Hematopoietic multipotent progenitor cell treated with erythropoietin and hydrocortisone succinate and interleukin-3 and kit ligand, for 15 days (in vitro differentiated cells): ENCODE measurements around the gene URAD.
"Not testable (repeated sequence)": the region's sequence is repeated elsewhere in the genome, so short reads cannot be mapped to it uniquely, and the experiment has no call there.

Experiments used
- DNase-seq: peaks from one replicate; pipeline ENCODE4 v3.0.0-alpha.2; 2015; ENCODE audit warnings: low spot score

Gene URAD

DNA sequence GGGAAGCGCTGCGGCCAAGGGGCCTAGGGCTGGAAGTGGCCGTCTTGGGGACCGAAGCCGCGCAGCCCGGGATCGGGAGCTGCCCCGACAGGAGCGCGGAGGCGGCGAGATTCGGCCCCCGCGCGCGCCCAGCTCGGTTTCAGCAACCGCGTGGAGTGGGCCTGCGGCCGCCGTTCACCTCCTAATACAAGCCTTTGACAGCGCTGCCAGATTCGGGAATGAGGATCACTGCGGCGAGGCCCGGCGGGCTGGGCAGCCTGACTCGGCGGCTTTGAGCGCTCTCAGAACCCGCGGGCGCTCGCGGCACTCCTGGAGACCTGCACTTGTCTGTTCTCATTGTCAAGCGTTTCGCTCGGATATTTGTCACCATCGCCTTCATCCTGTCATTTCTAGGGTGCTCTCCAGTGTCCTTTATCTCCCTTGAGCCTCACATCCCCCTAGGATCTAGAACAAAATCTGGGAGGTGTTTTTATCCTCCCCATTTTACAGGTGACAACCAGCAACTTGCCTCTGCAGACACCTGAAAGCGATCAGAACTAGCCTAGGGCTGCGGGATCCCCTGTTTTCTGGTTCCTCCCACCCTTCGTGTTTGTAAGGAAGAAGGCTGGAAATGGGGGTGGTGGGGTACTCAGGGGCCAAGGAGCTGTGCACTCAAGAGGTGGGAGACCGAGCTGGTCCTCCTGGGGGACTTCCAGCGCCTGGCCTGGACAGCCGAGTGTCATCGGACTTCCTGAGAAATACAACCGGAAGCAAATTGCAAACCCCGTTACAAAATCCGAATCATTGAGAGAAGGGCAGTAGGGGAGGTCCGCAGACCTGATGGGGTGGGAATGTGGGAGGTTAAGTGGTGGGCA lies 17.9 kb downstream of the URAD start:
- DNase-seq, result no peak

DNA sequence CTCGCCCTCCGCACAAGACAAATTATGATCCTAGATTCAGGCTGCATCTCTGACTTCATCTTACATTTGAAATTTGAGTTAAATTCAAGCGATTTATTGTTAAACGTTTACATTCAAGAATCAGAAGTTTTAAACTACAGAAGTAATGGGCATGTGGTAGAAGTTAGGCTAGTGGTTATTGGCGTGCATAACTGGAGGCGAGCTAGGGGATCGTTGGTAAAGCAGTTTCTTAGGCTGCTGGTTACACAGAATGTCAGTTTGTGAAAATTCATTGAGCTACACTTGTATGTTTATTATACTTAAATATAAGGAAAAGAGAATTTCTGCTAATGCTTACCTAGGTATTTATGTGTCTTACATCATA lies 18.6 kb downstream of the URAD start:
- no peak for DNase-seq

DNA sequence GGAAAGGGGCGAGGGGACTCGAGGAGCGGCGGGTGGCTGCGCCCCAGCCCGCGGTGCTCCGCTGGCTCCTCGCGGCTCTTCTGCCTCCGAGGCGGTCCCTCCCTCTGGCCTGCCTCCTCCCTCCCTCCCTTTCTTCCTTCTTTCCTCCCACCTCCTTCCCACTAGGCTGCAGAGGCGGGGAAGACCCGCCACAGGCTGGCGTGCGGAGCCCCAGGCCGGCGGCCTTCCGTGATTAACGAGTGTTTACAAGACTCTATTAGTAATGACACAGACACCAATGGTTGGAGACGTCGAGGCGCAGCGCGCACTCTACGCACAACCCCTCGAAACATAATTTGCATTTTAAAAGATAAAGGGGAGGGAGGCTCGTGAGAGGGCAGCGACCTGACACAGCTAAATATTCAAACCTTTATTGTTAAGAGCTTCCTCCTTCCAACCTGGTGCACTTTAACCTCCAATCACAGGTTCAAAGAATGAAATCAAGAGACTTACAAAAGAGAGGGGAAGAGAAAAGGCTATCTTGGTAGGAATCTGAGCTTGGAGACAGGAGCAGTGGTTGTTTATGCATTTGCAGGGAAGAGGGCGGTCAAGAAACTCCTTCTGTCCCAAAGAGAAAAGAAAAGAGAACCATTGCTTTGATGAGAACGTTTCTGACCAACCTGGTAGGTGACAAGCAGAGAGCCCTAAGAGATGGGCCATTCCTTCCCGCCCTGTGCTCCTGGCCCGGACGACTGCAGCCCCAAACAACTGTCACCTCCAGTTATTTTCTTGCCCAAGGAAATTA lies 19.2 kb downstream of the URAD start, which contains the start of gene CDX2:
CDX2 (minus strand) TSS at position 234 of the 784 bp plus-strand sequence. CDS start 309 bp downstream, outside the sequence.
- DNase-seq, result no peak

DNA sequence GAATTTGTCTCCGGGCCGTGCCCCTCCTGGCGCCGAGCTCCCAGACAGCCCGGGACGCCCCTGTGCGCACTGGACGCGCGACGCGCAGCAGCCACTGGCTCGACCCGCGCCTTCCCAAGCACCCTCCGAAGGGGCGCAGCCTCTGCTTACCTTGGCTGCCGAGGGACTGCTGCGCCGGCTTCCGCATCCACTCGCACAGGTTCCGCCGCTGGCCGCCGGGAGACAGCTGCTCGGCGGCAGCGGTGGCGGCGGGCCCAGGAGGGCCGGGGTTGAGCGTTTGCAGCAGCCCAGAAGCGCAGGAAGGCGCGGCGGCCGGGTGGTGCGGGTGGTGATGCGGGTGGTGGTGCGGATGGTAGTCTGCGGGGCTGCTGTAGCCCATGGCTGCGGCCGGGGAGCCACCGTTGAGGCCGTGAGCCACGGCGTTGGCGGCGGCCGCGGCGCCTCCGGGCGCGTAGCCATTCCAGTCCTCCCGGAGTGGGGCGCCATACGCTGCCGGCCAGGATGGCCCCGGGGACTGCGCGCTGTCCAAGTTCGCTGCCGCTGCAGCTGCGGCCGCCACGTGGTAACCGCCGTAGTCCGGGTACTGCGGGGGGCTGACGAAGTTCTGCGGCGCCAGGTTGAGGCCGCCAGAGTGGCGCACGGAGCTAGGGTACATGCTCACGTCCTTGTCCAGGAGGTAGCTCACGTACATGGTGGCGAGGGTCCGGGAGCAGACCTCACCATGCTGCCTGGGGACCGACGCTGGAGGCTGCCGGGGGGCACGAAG lies 20.0 kb downstream of the URAD start:
- no peak for DNase-seq

DNA sequence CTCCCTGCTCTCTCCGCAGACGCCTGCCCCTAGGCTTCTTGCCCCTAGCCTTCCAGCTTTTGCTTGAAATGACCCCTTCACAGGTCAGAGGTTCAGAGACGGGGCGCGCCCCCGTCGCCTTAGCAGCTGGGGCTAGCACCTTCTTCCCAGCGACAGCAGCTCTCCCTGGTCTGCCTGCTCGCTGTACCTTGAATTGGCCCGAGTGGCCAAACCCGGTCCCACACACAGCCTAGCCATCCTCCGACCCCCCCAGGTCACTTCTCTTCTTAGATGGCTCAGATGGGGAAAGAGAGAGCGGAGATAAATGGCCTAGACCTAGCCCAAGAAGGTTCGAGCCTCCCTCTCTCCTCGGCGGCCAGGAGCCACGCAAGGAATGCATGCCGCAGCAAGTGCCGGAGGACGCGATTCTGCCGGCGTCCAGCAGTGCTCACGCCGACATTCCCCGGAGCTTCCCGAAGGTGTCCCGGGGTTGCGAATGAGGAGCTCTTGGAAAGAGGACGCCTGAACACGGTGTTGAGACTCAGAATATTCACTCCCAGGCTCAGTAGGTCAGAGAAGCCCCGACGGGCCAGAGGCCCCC lies 20.7 kb downstream of the URAD start:
- no peak for DNase-seq

DNA sequence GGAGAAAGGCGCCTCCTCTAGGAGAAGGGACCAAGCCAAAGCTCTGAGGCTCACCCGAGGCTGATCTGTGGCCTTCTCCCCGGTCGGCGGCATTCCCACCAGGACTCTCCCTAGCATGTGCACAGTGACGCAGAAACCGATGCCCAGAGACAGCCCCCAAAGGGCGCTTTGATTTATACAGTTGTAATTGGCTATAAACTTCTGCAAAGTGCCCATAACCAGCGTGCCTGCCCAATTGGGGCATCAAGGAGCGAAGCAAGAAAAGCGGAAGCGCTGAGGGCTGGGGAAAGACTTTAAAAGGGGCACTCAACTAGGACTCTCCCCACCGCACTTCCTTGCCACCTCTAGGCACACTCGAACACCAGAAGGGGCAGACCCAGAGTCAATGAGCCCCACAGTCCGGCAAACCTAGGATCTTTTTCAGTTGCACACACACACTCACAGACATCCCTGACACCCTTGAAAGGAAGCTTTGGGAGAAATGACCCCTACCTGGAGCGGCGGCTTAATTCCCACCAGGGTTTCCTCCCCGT lies 21.2 kb downstream of the URAD start:
- DNase-seq, result no peak

DNA sequence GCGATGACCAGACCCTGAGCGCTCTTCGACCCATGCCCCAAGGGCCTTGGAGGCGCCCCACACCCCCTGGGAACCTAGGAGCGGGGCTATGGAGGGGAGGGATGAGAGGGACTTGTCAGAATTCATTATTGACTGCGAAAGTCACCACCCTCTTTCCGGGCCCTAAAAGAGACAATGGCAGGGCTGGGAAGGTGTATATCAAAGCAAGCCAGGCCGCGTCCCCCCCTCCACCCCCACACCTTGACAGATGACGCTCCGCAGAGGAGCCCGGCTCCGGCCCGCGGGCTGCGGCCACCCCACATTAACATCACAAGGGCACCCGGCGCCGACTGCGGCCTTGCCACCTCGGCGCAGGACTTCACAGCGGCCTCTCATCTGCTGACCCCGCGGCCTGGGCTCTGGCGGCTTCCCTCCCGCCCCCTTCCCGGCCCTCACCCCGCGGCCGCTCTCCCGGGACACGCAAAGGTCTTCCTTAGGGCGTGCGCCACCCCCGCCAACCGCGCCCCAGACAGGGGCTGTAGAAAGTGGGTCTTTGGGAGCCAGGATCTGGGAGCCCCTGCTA lies 21.8 kb downstream of the URAD start:
- DNase-seq, result no peak

DNA sequence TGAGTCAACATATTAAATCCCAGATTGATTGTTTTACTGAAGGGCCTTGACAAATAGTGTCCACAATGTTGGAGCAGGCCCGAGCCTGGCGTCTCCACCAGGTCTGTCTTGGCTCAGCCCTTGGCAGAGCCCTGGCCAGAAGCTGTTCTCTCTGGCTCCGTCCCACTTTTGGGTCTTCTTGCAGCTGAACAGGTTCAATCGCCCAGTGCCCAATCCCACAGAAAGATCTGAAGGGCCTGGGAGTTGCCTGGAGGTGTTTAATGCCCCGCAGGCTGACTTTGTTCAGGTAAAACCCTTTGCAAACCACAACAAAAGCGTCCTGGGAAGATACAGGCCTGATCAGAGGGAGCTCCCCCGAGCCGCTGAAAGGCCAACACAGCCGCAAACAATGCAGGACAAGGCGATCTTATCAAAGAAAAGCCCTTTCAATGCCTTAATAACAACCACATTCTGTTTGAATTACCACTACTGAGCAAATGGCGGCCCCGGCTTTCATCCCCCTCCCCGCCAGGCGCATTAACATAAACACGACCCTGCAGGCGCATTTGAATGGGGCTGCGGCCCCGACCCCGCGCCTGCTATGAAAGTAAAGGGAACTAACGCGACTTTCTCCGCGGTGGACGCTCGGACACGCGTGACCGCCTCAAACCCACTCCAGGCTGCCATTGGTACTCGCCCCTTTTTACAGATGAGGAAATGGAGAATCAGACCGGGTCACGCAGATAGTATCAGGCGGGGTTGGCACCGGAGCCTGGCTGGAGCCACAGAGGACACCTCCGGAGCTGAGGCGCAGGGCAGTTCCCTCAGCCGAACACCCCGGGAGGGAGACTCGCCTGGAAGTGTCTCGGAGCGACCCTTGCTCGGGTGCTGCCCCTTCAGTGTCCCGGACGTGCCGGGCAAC lies 22.5 kb downstream of the URAD start:
- no peak for DNase-seq

DNA sequence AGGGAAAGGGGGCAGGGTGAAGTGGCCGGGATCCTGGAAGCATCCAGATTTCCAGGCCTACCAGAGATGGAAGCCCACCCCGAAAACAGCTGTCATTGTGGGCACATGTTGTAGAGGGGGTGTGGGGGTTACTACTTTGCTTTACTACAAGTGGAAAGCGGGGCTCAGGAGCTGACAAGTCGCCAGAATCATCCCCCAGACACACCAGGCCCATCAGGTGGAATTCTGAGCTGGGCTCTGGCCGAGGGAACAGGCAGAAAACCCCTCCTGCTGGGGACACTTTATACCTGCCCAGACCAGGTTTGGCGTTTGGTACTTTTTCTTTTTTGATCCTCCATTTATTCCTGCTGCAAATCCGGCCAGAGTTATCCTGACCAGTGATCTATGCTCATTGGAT lies 23.2 kb downstream of the URAD start:
- no peak for DNase-seq

DNA sequence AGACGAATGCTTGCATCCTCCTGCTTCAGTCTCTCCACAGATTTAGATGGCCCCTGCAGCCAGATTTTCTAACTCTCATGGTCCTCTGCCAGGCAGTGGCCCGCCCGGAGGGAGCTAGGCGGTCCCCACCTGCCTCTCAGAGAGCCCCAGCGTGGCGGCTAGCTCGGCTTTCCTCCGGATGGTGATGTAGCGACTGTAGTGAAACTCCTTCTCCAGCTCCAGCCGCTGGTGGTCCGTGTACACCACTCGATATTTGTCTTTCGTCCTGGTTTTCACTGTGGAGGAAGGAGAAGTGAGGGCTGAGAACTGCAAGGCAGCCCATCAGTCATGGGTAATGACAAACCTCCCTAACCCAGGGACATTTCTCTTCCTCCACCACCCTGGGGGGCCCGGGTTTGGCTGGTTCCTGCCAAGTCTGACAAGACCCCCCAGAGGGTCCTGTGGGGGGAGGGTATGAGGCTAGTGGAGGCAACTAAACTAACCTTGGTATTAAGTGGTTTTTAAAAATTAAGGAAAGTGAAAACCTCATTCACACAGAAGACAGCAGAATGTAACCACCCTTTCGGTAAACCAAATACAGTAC lies 23.7 kb downstream of the URAD start:
- no peak for DNase-seq

DNA sequence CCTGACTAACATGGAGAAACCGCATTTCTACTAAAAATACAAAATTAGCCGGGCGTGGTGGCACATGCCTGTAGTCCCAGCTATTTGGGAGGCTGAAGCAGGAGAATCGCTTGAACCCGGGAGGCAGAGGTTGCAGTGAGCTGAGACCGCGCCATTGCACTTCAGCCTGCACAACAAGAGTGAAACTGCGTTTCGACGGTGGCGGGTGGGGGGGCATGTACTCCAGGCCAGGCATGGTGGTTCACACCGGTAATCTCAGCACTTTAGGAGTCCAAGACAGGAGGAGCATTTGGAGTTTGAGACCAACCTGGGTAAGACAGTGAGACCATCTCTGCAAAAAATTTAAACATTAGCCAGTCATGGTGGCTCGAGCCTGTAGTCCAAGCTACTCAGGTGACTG lies 24.3 kb downstream of the URAD start:
- DNase-seq, result not testable (repeated sequence)

DNA sequence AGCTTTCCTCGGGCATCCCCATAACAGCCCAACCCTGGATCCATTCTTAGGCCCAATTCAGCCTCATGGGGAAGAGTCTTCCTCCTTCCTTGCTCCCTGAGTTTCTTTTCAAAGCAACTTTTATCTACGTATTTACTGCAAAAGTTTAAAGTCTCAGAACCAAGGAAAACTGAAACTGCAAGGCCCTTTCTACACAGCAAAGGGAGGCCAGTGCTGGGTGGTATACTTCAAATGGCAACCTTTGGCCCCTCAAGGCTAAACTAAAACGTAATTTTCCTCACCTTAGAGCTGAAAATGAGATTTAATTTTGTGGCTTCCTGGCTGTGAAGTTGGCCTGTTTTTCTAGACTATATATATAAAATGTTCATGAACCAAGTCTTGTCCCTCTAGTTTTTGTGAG lies 25.0 kb downstream of the URAD start:
- no peak for DNase-seq

DNA sequence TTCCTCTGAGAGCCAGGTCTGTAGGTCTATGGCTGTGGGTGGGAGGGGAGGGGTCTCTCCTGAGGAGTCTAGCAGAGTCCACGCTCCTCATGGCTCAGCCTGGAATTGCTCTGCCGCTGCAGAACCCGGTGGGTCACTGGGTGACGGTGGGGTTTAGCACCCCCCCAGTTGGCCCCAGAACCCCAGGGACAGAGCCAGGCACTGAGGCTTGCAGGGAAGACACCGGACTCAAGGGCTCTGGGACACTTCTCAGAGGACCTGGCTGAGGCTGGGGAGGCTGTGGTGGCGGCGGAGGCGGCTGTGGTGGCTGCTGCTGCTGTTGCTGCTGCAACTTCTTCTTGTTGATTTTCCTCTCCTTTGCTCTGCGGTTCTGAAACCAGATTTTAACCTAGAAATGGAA lies 25.5 kb downstream of the URAD start:
- DNase-seq, result no peak

DNA sequence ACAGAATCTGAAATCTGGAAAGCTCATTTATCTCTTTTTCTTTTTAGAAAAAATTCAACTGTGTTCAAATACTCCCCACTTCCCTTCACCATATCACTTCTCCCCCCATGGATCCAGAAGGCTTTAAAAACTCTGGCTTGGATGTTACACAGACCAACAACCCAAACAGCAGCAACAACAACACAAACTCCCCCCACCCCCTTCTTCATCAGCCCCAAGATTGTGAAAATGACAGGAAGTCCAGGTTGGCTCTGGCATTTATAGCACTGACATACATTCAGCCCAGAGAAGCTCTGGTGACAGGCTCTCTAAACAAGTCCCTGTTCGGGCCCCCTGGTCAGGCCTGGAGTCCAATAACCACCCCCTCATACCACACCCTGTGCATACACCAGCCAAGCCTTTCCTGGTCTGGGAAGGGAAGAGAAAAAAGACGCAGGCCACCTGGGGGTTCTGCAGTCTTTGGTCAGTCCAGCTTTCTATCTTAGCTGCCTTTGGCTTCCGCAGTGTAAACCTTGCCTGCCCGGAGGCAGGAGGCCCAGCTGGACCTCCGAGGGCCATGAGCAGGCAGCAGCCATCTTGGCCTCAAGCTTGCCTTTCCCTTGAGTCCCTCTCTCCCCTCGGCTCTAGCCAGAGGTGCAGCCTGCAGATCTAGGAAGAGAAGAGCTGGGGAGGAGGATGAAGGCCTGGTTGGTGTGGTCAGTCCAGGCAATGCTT lies 26.2 kb downstream of the URAD start:
- DNase-seq, result no peak

DNA sequence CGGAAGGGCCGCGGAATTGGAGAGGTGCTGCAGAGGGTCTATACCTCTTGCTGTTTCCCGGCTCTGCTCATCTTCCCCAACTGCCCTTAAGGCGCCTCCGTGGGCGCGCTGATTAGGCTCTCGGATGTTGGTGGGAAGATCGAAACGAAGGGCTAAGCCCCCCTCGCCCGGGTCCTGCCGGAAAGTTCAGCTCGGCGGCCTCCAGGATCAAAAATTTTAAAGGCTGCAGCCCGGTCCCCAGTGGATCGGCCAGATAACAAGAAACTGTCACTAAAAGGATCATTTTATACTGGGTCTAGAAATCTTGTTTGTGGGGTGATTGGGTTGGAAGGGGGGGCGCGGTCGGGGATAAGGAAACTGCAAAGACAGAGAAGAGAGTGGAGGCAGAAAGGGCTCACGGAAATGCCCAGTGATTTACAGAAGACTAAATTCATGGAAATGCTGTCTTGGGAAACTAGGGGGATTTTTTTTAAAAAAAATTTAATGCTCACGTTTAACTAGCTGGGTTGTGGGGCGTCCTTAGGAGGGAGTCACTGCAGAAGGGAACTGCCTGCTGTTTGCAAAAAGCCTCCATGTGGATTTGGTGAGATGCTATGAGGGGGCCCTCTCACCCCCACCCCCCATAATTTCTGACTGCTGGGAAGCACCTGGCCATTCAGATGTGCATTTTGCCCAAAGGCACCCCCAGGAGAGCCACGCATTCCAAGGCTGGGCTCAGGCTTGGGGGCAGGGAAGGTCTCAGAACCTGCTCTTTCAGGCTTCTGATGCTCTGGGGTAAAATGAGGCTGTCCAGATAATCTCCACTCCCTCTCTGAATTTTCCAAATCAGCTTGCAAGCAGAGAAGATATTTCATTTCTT lies 27.0 kb downstream of the URAD start:
- DNase-seq, result no peak

DNA sequence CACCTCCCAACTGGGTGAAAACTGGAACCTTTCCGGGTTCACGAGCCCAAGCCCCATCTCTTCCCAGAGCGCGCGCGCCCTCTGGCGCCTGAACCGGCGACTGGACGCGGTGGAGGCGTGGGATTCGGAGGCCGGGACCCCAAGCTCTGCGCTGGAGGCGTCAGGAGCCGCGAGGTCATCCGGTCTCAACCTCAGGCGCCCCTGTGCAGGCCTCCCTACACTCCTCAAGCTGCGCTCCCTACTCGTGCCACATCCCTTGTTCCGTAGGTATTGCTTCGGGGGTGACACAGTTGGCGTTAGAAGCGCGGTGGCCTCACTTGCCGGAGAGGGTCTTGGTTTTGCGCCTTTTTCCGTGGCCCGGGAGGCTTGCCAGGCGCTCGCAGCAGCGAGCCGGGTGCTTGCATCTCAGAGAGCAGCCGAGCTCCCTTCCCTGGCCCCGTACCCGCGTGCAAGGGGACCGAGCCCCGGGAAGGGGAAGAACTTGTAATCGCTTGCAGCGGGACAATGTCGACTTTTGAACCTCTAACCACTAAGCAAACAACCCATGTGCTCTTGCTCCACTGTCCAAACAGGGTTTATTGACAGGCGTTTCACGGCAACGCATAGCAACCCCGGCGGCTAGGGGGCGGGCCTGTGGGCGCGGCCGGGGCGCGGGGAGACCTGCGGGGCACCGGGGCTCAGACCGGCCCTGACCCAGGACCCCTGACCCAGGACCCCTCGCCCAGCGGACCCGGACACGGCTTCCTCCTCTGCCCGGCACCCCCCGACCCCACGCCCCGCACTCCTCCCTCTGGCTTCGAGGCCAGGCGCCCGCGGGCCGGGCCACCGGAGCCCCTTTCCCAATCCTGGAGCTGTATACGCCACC lies 27.9 kb downstream of the URAD start:
- DNase-seq, result peak; percentile 7

DNA sequence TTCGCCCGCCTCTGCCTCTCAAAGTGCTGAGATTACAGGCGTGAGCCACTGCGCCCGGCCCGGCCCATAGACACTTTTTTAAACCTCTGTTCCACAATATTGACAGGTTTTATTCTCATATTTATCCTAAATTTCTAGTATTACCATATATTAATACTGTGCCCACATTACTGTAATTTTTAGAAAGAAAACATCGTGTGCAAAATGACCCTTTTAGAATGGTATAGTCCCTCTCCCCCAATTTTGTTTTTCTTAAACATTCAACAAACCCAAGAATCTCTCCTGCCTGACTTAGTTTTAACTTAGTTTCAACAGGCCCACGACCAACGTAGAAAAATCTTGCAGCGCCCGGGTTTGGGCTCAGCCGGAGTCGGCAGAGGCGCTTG lies 28.5 kb downstream of the URAD start:
- DNase-seq, result no peak
